ENCODE results near the gene CD96.

CD96 gene

DNA sequence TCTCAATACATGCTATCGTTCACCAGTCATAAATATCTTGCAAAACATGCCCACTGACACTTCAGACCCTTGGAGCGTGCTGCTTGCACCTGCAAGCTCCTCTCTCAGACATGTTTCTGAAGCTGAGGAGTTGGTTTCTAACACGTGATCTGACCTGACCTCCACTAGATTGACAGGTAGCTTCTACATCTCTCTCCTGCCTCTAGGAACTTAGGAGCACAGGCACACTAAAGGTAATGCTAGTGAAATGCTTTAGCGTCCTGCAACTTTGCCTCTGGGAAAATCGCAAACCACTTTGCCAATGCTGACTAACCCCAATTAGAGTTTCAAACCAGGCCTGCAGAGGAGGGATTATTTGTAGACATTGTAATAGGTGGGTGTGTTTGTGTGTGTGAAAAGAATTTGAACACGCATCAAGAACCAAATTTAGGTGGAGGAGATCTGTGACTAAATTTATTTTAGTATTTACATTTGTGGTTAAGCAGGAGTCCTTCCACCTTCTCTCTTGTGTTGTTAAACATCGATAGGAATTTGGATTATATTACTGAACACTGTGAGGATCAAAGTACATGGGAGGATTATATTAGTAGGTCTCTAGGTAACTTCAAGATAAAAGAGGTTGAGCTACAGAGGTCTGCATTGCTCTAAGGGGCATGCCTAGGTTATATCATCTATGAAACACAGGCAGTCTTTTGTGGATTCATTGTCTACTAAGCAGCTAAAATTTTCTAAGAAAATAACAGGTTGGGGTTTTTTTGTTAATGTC, 139.8 kb downstream of the CD96 start:
- DNase-seq: no peak

GRCh38 chr3:111684640-111685039, 142.6 kb downstream of the CD96 start:
- DNase-seq: no peak

DNA sequence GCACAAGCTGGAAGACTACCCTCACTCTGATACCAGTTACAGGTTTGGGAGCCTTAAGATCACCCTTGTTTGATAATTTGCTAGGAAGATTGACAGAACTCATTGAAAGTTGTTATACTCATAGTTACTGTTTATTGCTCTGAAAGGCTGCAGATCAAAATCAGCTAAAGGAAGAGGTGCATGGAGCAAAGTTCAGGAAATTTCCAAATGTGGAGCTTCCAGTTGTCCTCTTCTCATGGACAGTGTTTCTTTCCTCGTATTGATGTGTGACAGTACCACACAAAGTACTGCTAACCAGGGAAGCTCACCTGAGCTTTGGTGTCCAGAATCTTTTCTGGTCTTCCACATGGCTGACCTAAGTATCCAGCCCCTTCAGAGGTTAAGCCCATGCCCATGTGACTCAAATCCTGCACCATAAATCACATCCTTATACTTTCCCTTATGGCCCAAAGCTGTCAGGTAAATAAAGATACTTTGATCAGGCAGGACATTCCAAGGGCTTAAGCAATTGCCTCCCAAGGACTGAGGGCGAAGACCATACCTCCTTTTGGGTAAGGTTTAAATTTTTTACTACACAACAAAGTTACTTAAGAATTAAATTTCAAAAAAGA, 146.3 kb downstream of the CD96 start:
- no peak for DNase-seq

- peak; percentile 69 for DNase-seq
These were observed 148.2 kb downstream of the CD96 start for GRCh38 chr3:111690242-111690641.

GRCh38 chr3:111691293-111691909, 149.4 kb downstream of the CD96 start:
- peak; percentile 36 for DNase-seq

GRCh38 chr3:111692593-111693552, 150.9 kb downstream of the CD96 start:
- DNase-seq: no peak

GRCh38 chr3:111694471-111694870, 152.5 kb downstream of the CD96 start:
- no peak for DNase-seq

DNA sequence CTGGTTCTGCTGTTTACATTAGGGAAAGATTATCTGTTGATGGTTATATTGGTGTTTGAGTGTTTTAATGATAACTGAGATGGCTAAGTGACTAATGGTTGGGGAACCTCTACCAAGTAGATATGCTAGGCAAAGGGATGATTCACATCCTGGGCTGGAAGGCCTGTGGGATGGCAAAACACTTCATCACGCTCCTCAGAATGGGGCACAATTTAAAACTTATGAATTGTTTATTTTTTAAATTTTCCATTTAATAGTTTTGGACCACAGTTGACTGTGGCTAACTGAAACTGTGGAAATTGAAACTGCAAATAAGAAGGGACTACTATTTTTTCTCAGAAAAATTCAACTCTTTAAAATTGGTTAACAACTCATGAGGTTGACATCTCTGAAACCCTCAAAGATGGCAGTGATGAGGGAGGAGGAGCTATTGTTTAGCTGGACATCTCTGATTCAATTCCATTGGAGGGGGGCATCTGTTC, 153.7 kb downstream of the CD96 start:
- DNase-seq: peak; percentile 78

- no peak for DNase-seq
These were observed 158.1 kb downstream of the CD96 start for GRCh38 chr3:111700054-111700453.

- DNase-seq: no peak
These were observed 159.4 kb downstream of the CD96 start for GRCh38 chr3:111701292-111701906.

All from kidney glomerular epithelial cell (primary cell).